ENCODE measurements around the gene AOPEP.

- TF ChIP-seq EZH2 (IDR thresholded peaks at IDR 0.05; ENCODE audit: borderline replicate concordance, insufficient read depth, low read length, poor library complexity, severe bottlenecking) (no peak), CTCF (IDR thresholded peaks at IDR 0.05; ENCODE audit: poor library complexity, severe bottlenecking) (no peak), EP300 (conservative IDR thresholded peaks at IDR 0.05; ENCODE audit: poor library complexity, severe bottlenecking) (no peak), MXI1 (conservative IDR thresholded peaks at IDR 0.05; ENCODE audit: poor library complexity, severe bottlenecking) (no peak), RAD21 (conservative IDR thresholded peaks at IDR 0.05) (no peak), SMC3 (conservative IDR thresholded peaks at IDR 0.05; ENCODE audit: poor library complexity) (no peak), REST (IDR thresholded peaks at IDR 0.05; ENCODE audit: borderline replicate concordance) (no peak)
Measured at GRCh38 chr9:94932652-94933510, 206.4 kb downstream of the AOPEP start.
